Breast epithelium (tissue), 3 donors: ENCODE results near the gene PDGFA.

Experiments
- POLR2A ChIP-seq: fragments of 450-650 bp; IDR thresholded peaks from one replicate; pipeline ENCODE4 v1.6.1; 2016; ENCODE audit warnings: antibody characterized with exemption, mild to moderate bottlenecking, moderate library complexity
- POLR2AphosphoS5 ChIP-seq, 3 donors: sonication (generic); formaldehyde crosslinking; IDR thresholded peaks; one replicate each; pipeline ENCODE4 v1.6.1; 2017; ENCODE audit warnings: antibody characterized with exemption in 3 of 3
- TF ChIP-seq, protein P1 (sequence below), 3 donors: fragments of 450-650 bp; IDR thresholded peaks; one replicate each; pipeline ENCODE4 v1.5.1; 2016 to 2017; ENCODE audit warnings: antibody characterized with exemption in 3 of 3, mild to moderate bottlenecking in 3 of 3, moderate library complexity in 3 of 3

- TF ChIP-seq POLR2A, result no peak
- TF ChIP-seq, protein P1, sequence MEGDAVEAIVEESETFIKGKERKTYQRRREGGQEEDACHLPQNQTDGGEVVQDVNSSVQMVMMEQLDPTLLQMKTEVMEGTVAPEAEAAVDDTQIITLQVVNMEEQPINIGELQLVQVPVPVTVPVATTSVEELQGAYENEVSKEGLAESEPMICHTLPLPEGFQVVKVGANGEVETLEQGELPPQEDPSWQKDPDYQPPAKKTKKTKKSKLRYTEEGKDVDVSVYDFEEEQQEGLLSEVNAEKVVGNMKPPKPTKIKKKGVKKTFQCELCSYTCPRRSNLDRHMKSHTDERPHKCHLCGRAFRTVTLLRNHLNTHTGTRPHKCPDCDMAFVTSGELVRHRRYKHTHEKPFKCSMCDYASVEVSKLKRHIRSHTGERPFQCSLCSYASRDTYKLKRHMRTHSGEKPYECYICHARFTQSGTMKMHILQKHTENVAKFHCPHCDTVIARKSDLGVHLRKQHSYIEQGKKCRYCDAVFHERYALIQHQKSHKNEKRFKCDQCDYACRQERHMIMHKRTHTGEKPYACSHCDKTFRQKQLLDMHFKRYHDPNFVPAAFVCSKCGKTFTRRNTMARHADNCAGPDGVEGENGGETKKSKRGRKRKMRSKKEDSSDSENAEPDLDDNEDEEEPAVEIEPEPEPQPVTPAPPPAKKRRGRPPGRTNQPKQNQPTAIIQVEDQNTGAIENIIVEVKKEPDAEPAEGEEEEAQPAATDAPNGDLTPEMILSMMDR (IDR thresholded peaks at IDR 0.05), result no peak
- TF ChIP-seq POLR2AphosphoS5 (IDR thresholded peaks at IDR 0.05), result no peak
Observed at GRCh38 chr7:521221-522070, 1.8 kb upstream of the PDGFA start.
